Mammary epithelial cell (primary cell): ENCODE results near the gene SNX18.

Experiments
- EZH2 ChIP-seq: IDR thresholded peaks from 2 replicates; pipeline ENCODE4 v1.6.1; 2012; ENCODE audit warnings: low read length, inconsistent platforms, borderline replicate concordance
- TF ChIP-seq, protein P1 (sequence below), 2 donors: IDR thresholded peaks in 1 of 2; conservative IDR thresholded peaks in 1 of 2; 2 replicates each; pipeline ENCODE4 v1.5.1; 2011 to 2012; ENCODE audit warnings: inconsistent platforms in 2 of 2, low read length in 2 of 2, mild to moderate bottlenecking in 2 of 2, control low read depth in 1 of 2, low read depth in 1 of 2; ENCODE audit not compliant: insufficient read depth in 1 of 2; ENCODE audit errors: extremely low read depth in 1 of 2

GRCh38 chr5:54480296-54480695 lies 37.3 kb upstream of the SNX18 start:
- TF ChIP-seq, protein P1, sequence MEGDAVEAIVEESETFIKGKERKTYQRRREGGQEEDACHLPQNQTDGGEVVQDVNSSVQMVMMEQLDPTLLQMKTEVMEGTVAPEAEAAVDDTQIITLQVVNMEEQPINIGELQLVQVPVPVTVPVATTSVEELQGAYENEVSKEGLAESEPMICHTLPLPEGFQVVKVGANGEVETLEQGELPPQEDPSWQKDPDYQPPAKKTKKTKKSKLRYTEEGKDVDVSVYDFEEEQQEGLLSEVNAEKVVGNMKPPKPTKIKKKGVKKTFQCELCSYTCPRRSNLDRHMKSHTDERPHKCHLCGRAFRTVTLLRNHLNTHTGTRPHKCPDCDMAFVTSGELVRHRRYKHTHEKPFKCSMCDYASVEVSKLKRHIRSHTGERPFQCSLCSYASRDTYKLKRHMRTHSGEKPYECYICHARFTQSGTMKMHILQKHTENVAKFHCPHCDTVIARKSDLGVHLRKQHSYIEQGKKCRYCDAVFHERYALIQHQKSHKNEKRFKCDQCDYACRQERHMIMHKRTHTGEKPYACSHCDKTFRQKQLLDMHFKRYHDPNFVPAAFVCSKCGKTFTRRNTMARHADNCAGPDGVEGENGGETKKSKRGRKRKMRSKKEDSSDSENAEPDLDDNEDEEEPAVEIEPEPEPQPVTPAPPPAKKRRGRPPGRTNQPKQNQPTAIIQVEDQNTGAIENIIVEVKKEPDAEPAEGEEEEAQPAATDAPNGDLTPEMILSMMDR (conservative IDR thresholded peaks at IDR 0.05 in 1 of 2, IDR thresholded peaks at IDR 0.05 in 1 of 2; ENCODE audit: extremely low read depth in 1 of 2, insufficient read depth in 1 of 2, low read depth in 1 of 2, low read length in 2 of 2), result no peak
- TF ChIP-seq EZH2, result no peak
